ENCODE data around the gene MAP1S.

Gene MAP1S

DNA sequence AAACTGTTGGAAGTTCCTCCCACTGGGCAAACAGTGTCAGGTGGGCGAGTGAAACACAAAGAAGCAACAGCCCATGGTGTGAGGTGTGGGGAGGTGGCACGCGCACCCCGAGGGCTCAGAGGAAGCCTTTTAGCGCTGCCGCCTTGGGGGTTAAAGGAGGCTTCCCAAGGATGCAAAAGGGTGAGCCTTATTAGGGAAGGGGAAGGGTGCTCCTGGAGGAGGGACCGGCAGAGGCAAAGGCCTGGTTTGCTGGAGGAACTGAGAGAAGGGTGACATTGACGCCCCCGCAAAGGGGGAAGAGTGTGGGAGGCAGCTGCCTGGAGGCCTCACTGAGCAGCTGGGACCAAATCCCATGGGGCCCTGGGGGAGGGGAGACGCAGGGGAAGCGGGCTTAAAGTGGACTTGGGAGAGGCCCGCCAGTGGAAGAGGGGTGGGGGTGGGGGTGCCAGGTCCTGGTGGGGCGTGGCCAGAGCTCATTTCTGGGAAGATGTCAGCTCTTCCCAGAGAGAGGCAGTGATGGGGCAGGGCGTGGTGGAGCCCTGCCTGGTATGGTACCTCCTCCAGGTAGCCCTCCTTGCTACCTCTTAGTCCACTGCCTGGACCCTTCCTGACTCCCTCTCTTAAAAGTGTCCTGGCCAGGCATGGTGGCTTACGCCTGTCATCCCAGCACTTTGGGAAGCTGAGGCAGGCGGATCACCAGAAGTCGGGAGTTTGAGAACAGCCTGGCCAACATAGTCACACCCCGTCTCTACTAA is 20.0 kb downstream of the MAP1S start:
- DNase-seq (ENCODE audit: low read depth in 2 of 2), result no peak

DNA sequence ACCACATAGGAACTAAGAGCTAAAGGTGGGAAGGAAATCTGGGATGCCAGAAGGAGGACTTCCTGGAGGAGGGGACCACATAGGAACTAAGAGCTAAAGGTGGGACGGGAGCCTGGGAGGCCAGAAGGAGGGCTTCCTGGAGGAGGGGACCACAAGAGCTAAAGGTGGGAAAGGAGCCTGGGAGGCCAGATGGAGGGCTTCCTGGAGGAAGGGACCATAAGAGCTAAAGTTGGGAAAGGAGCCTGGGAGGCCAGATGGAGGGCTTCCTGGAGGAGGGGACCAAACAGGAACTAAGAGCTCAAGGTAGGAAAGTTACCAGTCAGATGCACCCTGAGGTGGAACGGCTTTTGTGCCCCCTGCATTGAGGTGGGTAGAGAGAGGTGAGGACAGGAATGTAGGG is 22.2 kb downstream of the MAP1S start:
- no peak for DNase-seq (ENCODE audit: low read depth in 2 of 2)

GRCh38 chr19:17743874-17744580 is 24.7 kb downstream of the MAP1S start:
- DNase-seq (ENCODE audit: low read depth in 2 of 2), result no peak

GRCh38 chr19:17747205-17748098 is 28.2 kb downstream of the MAP1S start:
- peak; percentile 92 for DNase-seq (ENCODE audit: low read depth in 2 of 2)

DNA sequence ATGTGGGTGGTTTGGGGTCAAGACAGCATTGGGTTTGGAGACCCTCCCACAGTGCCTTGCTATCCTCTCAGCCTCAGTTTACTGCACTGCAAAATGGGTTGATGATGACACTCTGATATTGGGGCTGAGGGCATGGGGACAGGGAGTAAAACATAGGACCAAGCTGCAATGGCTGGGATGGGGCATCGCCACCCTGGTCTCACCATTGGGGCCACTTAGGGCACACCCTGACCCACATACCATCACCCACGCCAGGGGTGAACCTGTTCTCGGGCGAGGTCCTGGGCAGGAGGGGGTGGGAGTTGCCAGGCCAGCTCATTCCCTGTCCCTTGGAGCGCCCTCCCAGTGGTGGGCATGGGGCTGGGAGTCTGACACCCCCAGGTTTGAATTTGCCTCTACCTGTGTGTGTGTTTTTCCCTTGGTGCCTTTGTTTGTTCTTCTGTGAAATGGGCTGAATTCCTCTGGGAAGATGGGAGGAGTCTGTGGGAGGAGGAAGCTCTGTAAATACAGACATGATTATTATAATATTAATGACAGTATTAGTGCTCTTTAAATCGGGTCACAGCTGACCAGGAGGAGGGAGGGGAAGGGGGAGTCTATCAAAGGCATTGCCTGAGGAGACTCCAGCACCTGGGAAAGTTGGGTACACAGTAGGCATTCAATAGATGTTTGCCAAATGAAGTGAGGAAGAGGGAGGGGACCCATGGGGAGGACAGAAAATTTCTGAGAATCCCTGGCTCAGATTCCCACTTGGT is 29.8 kb downstream of the MAP1S start:
- no peak for DNase-seq (ENCODE audit: low read depth in 2 of 2)

DNA sequence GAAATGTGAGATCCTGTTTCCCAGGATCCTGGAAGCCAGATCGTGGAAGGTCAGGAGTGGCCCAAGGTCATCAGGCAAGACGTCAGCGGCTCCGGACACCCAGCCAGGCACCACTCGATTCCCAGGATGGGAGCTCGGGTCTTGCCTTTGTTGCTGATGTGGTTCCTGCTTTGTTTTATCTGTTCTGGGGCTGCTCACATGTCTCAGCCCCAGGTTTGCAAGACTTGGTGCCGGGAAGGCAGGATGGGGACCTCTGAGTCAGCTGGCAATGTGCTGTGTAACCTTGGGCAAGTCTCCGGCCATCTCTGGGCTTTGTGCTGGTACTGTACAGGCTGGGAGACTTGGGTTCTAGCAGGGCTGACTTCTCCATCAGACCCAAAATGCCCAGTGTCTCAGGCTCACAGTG is 30.6 kb downstream of the MAP1S start:
- peak in 1 of 2 donors; percentile 26 for DNase-seq (ENCODE audit: low read depth in 2 of 2)

GRCh38 chr19:17751103-17751911 is 32.0 kb downstream of the MAP1S start, which contains the start of gene FCHO1:
FCHO1 (plus strand) TSS chr19:17751477; CDS start chr19:17755165, 3,688 bp downstream.
- DNase-seq (ENCODE audit: low read depth in 2 of 2), result peak; percentile 72 to 82

- no peak for DNase-seq (ENCODE audit: low read depth in 2 of 2)
These were observed 32.6 kb downstream of the MAP1S start for GRCh38 chr19:17751912-17752273.

GRCh38 chr19:17752865-17753639 is 33.8 kb downstream of the MAP1S start:
- no peak for DNase-seq (ENCODE audit: low read depth in 2 of 2)

GRCh38 chr19:17753976-17754375 is 34.7 kb downstream of the MAP1S start:
- DNase-seq (ENCODE audit: low read depth in 2 of 2), result no peak

GRCh38 chr19:17754634-17755442 is 35.6 kb downstream of the MAP1S start:
- DNase-seq (ENCODE audit: low read depth in 2 of 2), result no peak

- DNase-seq (ENCODE audit: low read depth in 2 of 2), result no peak
These were observed 36.2 kb downstream of the MAP1S start for GRCh38 chr19:17755443-17755890.

- DNase-seq (ENCODE audit: low read depth in 2 of 2), result no peak
These were observed 36.8 kb downstream of the MAP1S start for GRCh38 chr19:17755977-17756670.

GRCh38 chr19:17757125-17757524 is 37.8 kb downstream of the MAP1S start:
- DNase-seq (ENCODE audit: low read depth in 2 of 2), result no peak

DNA sequence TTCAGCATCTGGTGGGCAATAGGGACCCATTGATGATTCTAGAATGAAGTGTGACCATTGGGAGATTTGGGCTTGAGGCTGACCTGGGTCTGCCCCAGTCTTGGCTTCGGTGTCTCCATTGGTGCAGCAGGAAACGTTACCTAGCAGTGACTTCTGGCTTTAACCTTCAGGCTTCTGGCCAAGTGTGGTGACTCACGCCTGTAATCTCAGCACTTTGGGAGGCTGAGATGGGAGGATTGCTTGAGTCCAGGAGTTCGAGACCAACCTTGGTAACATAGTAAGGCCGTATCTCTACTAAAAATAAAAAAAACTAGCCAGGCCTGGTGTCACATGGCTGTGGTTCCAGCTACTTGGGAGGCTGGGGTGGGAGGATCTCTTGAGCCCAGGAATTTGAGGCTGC is 39.2 kb downstream of the MAP1S start:
- DNase-seq (ENCODE audit: low read depth in 2 of 2), result no peak

DNA sequence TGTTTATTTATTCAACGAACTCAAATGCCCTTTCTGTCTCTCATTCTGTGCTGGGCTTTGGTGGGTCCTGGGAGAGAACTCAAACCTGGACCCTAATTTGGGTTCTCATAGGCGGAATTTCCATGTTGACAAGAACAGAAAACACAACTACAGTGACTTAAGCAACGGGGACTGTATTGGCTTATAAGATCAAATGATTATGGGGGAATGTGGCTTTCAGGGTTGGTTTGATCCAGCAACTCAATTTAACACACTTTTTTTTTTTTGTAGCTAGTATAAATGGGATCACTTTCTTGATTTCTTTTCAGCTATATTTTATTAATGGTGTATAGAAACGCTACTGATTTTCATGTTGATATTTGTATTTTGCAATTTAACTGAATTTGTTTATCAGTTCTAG is 41.9 kb downstream of the MAP1S start:
- no peak for DNase-seq (ENCODE audit: low read depth in 2 of 2)

DNA sequence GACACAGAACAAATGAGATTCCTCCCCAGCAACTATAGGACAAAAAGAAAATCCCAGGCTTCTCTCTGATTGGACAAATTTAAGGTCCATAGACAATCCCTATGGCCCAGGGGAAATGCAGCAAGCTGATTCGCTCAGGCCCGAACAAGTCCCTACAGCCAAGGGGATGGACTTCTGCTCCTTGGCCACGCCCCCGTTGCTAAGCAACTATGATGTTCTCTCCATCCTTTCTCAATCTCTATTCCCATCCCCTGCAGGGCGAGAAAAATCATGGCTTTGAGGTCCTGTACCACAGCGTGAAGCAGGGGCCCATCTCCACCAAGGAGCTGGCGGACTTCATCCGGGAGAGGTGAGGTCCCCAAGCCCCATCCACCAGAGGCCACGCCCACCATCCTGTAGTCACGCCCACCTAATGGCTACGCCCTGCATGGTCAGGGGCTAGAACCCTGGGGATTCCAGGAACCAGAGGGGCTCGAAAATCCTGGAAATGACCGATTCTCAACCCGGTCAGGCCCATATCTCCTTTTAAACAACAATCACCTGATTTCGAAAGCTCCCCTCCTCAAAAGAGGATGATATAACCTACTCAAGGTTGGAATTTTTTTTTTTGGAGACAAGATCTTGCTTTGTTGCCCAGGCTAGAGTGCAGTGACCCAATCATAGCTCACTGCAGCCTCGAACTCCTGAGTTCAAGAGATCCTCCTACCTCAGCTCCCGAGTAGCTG is 43.4 kb downstream of the MAP1S start:
- DNase-seq (ENCODE audit: low read depth in 2 of 2), result no peak

- no peak for DNase-seq (ENCODE audit: low read depth in 2 of 2)
These were observed 45.1 kb downstream of the MAP1S start for GRCh38 chr19:17764348-17764747.
